ENCODE data around the gene ARPC4.
A peak's percentile ranks its signal among the peaks of the same experiment; 100 is the strongest.

The ARPC4 gene

DNA sequence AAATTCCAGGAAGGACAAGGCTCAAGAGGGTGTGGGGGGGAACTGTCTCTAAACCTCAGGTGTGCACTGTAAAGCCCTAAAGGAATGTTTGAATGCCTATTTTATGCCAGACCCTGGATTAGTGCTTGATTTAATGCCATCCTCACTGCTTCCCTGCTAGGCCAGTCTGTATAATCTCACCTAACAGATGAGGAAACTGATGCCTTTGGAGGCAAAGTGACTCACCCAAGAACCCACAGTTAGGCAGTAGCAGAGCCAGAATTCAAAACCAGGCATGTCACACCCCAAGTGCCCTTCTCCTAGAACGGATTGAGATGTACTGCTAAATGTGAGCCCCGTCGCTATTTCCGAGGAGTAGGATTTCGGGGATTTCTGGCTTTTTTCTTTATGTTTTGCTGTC lies 31.0 kb upstream of the ARPC4 start:
- no peak for DNase-seq (ENCODE audit: low read depth)
- TF ChIP-seq, protein P1, sequence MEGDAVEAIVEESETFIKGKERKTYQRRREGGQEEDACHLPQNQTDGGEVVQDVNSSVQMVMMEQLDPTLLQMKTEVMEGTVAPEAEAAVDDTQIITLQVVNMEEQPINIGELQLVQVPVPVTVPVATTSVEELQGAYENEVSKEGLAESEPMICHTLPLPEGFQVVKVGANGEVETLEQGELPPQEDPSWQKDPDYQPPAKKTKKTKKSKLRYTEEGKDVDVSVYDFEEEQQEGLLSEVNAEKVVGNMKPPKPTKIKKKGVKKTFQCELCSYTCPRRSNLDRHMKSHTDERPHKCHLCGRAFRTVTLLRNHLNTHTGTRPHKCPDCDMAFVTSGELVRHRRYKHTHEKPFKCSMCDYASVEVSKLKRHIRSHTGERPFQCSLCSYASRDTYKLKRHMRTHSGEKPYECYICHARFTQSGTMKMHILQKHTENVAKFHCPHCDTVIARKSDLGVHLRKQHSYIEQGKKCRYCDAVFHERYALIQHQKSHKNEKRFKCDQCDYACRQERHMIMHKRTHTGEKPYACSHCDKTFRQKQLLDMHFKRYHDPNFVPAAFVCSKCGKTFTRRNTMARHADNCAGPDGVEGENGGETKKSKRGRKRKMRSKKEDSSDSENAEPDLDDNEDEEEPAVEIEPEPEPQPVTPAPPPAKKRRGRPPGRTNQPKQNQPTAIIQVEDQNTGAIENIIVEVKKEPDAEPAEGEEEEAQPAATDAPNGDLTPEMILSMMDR (conservative IDR thresholded peaks at IDR 0.05; ENCODE audit: low read length) = no peak
- H3K4me3 ChIP-seq (ENCODE audit: low read length) = no peak overlapping the region

DNA sequence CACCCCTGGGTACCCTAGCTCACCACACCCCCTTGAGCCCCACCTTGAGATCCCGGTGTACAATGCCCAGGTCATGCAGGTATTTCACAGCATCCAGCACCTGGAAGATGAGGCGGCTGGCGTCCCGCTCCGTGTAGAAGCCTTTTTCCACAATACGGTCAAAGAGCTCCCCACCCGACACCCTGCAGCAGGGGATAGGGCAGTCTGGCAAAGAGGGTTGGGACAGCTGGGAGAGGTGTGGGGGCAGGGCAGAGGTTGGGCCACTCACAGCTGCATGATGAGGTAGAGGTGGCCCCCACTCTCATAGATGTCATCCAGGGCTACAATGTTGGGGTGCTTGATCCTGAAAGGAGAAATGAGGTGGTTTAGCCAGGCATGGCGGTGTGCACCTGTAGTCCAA lies 30.0 kb upstream of the ARPC4 start:
- H3K4me3 ChIP-seq (ENCODE audit: low read length) = no peak overlapping the region
- no peak for DNase-seq (ENCODE audit: low read depth)
- TF ChIP-seq, protein P1 (conservative IDR thresholded peaks at IDR 0.05; ENCODE audit: low read length) = no peak

DNA sequence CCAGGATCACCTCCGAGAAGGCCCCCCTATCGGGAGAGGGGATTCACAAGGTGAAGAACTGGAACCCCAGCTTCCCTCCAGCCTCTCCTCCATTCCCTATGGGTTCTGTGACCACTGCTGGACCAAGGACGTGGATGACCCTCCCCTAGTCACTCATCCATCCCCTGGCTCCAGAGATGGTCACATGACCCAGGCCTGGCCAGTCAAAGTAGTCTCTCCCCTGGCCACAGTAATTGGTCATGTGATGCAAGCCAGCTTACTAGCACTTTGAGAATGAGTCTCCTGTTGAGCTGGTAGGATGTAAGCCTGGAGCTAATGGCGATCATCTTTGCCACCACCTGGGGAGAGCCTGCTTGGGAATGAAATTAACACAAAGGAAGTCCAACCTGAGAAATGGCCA lies 27.0 kb upstream of the ARPC4 start:
- no peak for DNase-seq (ENCODE audit: low read depth)
- no peak overlapping the region for H3K4me3 ChIP-seq (ENCODE audit: low read length)
- TF ChIP-seq, protein P1 (conservative IDR thresholded peaks at IDR 0.05; ENCODE audit: low read length) = no peak

DNA sequence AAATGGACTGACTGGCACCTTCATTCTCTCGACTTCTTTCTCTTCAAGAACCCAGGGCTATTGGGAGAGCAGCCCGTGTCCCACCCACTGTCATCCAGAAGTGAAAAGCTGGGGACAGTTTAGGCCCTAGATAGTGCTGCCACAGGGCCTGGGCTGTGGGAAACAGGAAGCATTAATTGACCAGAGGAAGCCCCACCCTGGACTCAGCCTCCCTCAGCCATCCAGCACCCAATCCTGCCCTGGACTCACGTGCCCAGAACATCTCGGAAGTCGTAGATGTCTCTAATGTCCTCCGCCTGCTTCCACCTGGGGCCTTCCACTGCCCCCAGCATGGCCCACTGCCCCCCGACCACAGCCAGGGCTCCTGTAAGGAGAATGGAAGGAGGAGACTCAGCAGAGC lies 25.5 kb upstream of the ARPC4 start:
- TF ChIP-seq, protein P1 (conservative IDR thresholded peaks at IDR 0.05; ENCODE audit: low read length) = no peak
- no peak for DNase-seq (ENCODE audit: low read depth)
- H3K4me3 ChIP-seq (ENCODE audit: low read length) = no peak overlapping the region

DNA sequence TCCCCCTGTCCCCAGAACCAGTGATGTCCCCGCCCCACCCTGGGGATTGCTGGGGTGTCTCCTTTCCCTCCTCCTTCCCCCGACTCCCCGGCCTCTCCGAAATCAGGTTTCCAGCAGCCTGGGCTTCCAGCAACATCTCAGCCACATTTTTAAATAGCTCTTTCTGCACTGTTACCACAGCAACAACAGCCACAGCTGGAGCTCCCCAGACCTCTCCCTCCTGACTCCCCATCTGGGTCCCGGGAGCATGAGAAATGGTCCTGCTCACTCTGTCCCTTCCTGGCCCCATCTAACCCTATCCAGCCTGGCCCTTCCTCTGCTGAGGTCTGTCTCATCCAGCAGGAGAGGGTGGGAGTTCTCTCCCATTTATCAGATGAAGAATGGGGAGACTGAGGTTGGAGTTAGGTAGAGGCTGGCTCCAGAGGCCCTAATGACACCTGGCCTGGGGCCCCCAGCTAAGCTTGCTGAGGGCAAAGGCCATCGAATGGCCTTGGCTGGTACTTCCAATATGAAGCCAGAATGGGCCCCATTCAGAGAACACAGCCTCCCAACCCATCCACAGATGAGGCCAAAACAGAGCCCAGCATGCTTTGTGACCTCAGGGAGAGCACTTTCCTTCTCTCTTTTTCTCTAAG lies 24.6 kb upstream of the ARPC4 start:
- no peak overlapping the region for H3K4me3 ChIP-seq (ENCODE audit: low read length)
- TF ChIP-seq, protein P1 (conservative IDR thresholded peaks at IDR 0.05; ENCODE audit: low read length) = no peak

DNA sequence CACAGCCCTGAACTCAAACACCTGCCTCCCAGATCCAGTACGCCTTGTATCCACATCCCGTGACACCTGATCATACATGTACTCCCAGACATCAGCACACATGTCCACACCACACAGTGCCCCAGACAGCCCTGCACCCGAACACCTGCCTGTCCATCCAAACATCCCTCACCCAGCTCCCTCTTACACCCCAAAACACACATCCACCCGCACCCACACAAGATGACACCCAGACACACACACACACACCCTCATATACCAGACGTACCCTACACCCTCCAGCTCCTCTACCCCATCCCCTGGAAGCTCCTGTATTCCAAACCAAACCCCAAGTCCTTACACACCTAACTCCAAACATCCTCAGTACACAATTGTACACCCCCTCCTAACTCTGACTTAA lies 23.9 kb upstream of the ARPC4 start:
- TF ChIP-seq, protein P1 (conservative IDR thresholded peaks at IDR 0.05; ENCODE audit: low read length) = no peak
- H3K4me3 ChIP-seq (ENCODE audit: low read length) = peak overlapping the region; percentile 79
- no peak for DNase-seq (ENCODE audit: low read depth)

More for the DNA sequence above, 24.6 kb upstream of the ARPC4 start:
- no peak for DNase-seq (ENCODE audit: low read depth)

DNA sequence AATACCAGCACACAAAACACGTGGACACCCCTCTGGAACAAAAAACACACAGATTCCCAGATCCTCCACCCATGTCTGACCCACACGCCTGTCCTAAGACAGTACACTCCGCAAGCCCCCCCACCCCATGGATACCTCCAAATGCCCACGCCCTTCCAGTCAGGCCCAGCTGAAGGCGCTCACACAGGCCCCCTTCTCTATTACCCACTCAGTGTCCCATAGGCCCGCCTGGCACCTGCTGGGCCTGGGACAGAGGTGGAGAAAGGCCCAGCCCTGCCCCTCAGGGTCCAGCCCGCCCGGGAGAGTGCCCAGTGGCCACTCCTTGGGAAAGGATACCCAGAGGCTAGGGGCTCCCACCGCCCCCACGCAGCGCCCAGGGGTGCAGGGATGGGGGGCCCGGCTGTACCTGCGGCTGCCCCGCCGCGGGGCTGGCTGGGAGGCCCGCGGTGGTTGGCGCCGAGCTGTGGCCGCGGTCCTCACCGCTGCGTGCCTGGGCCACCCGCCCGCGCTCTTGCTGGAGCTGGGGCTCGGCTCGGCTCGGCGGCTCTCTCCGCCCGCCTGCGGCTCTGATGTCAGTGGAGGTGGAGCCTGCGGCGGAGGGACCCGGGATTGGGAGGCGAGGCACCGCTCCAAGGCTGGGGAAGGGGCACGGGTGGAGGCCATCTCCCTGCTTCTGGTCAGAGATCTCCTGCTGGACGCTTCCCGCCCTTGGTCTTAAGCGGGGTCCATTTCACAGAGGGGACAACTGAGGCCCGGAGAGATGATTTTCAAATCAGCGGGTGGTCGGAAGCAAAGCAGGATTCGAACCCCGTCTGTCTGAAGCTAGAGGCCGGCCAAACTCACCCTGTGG lies 23.2 kb upstream of the ARPC4 start, which contains the start of gene CAMK1:
CAMK1 (minus strand) TSS at position 522 of the 850 bp plus-strand sequence. CDS start 2,198 bp downstream, outside the sequence.
- H3K4me3 ChIP-seq (ENCODE audit: low read length) = peak within 1 kb of the TSS; percentile 79
- DNase-seq (ENCODE audit: low read depth) = peak; percentile 69
- TF ChIP-seq, protein P1 (conservative IDR thresholded peaks at IDR 0.05; ENCODE audit: low read length) = no peak
